HepG2 (cell line): ENCODE measurements around the gene PYCARD. TPM values are rescaled to one million over a fixed set of nuclear protein-coding genes. Genes with fewer than 3 reads are reported as not detected.
A peak's percentile ranks its signal among the peaks of the same experiment; 100 is the strongest.

Experiments
- GLI4 ChIP-seq: sonication (generic); formaldehyde crosslinking; IDR thresholded peaks from 2 replicates; pipeline ENCODE4 v1.5.1; 2020; ENCODE audit warnings: missing genetic modification reagents, mild to moderate bottlenecking, moderate library complexity, borderline replicate concordance
- NAIF1 ChIP-seq: sonication (generic); formaldehyde crosslinking; IDR thresholded peaks from 2 replicates; pipeline ENCODE4 v1.5.0; 2020; ENCODE audit warnings: mild to moderate bottlenecking, missing genetic modification reagents, borderline replicate concordance
- NCOR1 ChIP-seq: fragments of 200-600 bp; sonication (generic); IDR thresholded peaks from 2 replicates; pipeline ENCODE4 v1.7.0; 2017; ENCODE audit warnings: antibody characterized with exemption, low read length, borderline replicate concordance
- NFATC3 ChIP-seq: sonication (generic); formaldehyde crosslinking; IDR thresholded peaks from 2 replicates; pipeline ENCODE4 v1.5.1; 2020; ENCODE audit warnings: mild to moderate bottlenecking, missing genetic modification reagents
- NR3C1 ChIP-seq: sonication (generic); formaldehyde crosslinking; IDR thresholded peaks from 2 replicates; pipeline ENCODE4 v1.4.0; 2020; ENCODE audit warnings: missing genetic modification reagents
- PBX3 ChIP-seq: sonication (generic); formaldehyde crosslinking; IDR thresholded peaks from 2 replicates; pipeline ENCODE4 v1.8.1; 2023; ENCODE audit warnings: missing genetic modification reagents, inconsistent platforms, borderline replicate concordance
- TFDP1 ChIP-seq: IDR thresholded peaks from 2 replicates; pipeline ENCODE4 v1.6.1; 2016; ENCODE audit warnings: missing compliant biosample characterization, missing genetic modification reagents, borderline replicate concordance
- U2AF1 ChIP-seq: fragments of 200-400 bp; formaldehyde crosslinking; optimal IDR thresholded peaks from 2 replicates; pipeline ENCODE3; 2017; ENCODE audit warnings: mild to moderate bottlenecking, low read depth, low read length
- ZBTB44 ChIP-seq: sonication (generic); formaldehyde crosslinking; IDR thresholded peaks from 2 replicates; pipeline ENCODE4 v1.4.0; 2020; ENCODE audit warnings: missing genetic modification reagents
- ZGPAT ChIP-seq: IDR thresholded peaks from 2 replicates; pipeline ENCODE4 v1.6.1; 2016; ENCODE audit warnings: mild to moderate bottlenecking
- ZIK1 ChIP-seq: sonication (generic); formaldehyde crosslinking; IDR thresholded peaks from 2 replicates; pipeline ENCODE4 v1.5.0; 2020; ENCODE audit warnings: mild to moderate bottlenecking, low read depth, missing genetic modification reagents, borderline replicate concordance
- ZNF224 ChIP-seq: sonication (generic); formaldehyde crosslinking; IDR thresholded peaks from 2 replicates; pipeline ENCODE4 v1.5.0; 2020; ENCODE audit warnings: mild to moderate bottlenecking, missing genetic modification reagents
- ZNF274 ChIP-seq: sonication (generic); formaldehyde crosslinking; IDR thresholded peaks from 2 replicates; pipeline ENCODE4 v1.5.1; 2020; ENCODE audit warnings: mild to moderate bottlenecking, missing genetic modification reagents
- ZNF296 ChIP-seq: sonication (generic); formaldehyde crosslinking; conservative IDR thresholded peaks from 2 replicates; pipeline ENCODE4 v1.5.0; 2020; ENCODE audit warnings: mild to moderate bottlenecking, missing genetic modification reagents
- ZNF317 ChIP-seq: sonication (generic); formaldehyde crosslinking; IDR thresholded peaks from 2 replicates; pipeline ENCODE4 v1.5.0; 2020; ENCODE audit warnings: mild to moderate bottlenecking, missing genetic modification reagents
- ZNF468 ChIP-seq: sonication (generic); formaldehyde crosslinking; IDR thresholded peaks from 2 replicates; pipeline ENCODE4 v1.8.0; 2022; ENCODE audit warnings: mild to moderate bottlenecking, moderate library complexity, missing genetic modification reagents
- ZNF484 ChIP-seq: sonication (generic); formaldehyde crosslinking; IDR thresholded peaks from 2 replicates; pipeline ENCODE4 v1.5.1; 2020; ENCODE audit warnings: mild to moderate bottlenecking, low read depth, missing genetic modification reagents, borderline replicate concordance
- ZNF607 ChIP-seq: sonication (generic); formaldehyde crosslinking; IDR thresholded peaks from 2 replicates; pipeline ENCODE4 v1.5.1; 2020; ENCODE audit warnings: missing genetic modification reagents, mild to moderate bottlenecking, borderline replicate concordance
- ZNF616 ChIP-seq: sonication (generic); formaldehyde crosslinking; IDR thresholded peaks from 2 replicates; pipeline ENCODE4 v1.5.0; 2020; ENCODE audit warnings: low read depth, mild to moderate bottlenecking, missing genetic modification reagents
- ZNF639 ChIP-seq: conservative IDR thresholded peaks from 2 replicates; pipeline ENCODE4 v1.6.1; 2018; ENCODE audit warnings: missing genetic modification reagents
- ZNF672 ChIP-seq: sonication (generic); formaldehyde crosslinking; IDR thresholded peaks from 2 replicates; pipeline ENCODE4 v1.8.1; 2022; ENCODE audit warnings: missing genetic modification reagents
- ZNF703 ChIP-seq: sonication (generic); formaldehyde crosslinking; IDR thresholded peaks from 2 replicates; pipeline ENCODE4 v1.5.1; 2020; ENCODE audit warnings: missing genetic modification reagents, mild to moderate bottlenecking, moderate library complexity, borderline replicate concordance
- polyA plus RNA-seq, 8 experiments: library from polyadenylated mRNA; depleted of rRNA in 3 of 8; stranded (reverse) in 7 of 8; unstranded in 1 of 8; fragments of >200 nt; fragmentation: Illumina TruSeq in 4 of 8; extraction: Trizol in 4 of 8; gene quantifications; 2 replicates each; pipeline versions ENCODE4 v1.2.1 to v1.2.3, GENCODE V29; 2011 to 2016; ENCODE audit warnings: low read depth in 4 of 8, missing spikeins in 1 of 8, mixed read lengths in 1 of 8; ENCODE audit not compliant: insufficient read depth in 1 of 8
- total RNA-seq, 5 experiments: library from RNA; depleted of rRNA; stranded (reverse); fragments of >200 nt; fragmentation: Illumina TruSeq; extraction: Trizol; gene quantifications; 2 replicates each; pipeline ENCODE4 v1.2.3, GENCODE V29; 2016; ENCODE audit warnings: low read depth in 1 of 5

PYCARD gene
- total and polyA plus RNA-seq, 2 of the 13 experiments (the other 11 are each of a cell fraction or from before 2014, with no cell fraction given), result 4.8 to 9.2 TPM

- TF ChIP-seq NCOR1 (peak; percentile 6; the same call in 1 of the 2 replicates), NFATC3 (peak; percentile 92), ZIK1 (CRISPR knock-in tag) (no peak; the same call in 1 of the 2 replicates), ZNF616 (CRISPR knock-in tag) (peak; percentile 94), ZNF224 (CRISPR knock-in tag) (peak; percentile 84; the same call in 1 of the 2 replicates), TFDP1 (peak; percentile 71), ZNF703 (CRISPR knock-in tag) (peak; percentile 96), ZNF296 (peak; percentile 79), GLI4 (CRISPR knock-in tag) (peak; percentile 98), U2AF1 (peak; percentile 99), ZBTB44 (CRISPR knock-in tag) (peak; percentile 95; the same call in 1 of the 2 replicates), ZNF607 (no peak), ZNF484 (CRISPR knock-in tag) (peak; percentile 77; the same call in 1 of the 2 replicates), ZNF317 (peak; percentile 55), PBX3 (peak; percentile 68; the same call in 1 of the 2 replicates), ZGPAT (peak; percentile 97), NR3C1 (CRISPR knock-in tag) (peak; percentile 91; the same call in 1 of the 2 replicates), ZNF468 (CRISPR knock-in tag) (no peak; the same call in 1 of the 2 replicates), ZNF274 (CRISPR knock-in tag) (peak; percentile 94), ZNF672 (CRISPR knock-in tag) (peak; percentile 85; the same call in 1 of the 2 replicates), NAIF1 (CRISPR knock-in tag) (peak; percentile 95), ZNF639 (CRISPR knock-in tag) (0 out of 2 replicates have a peak, but pooled peaks have one; percentile 29)
These were observed 22.7 kb downstream of the PYCARD start, which contains the start of gene FUS (continued) for GRCh38 chr16:31179747-31180459.
